Activated CD4-positive, alpha-beta T cell treated with anti-CD3 and anti-CD28 coated beads, Interleukin-2, amount 10 ng/mL, durations not matched to agents 24 days and 14 days (primary cell): ENCODE measurements around the gene CNOT3. TPM values are rescaled to one million over a fixed set of nuclear protein-coding genes. Genes with fewer than 3 reads are reported as not detected.
"Not testable (repeated sequence)": the region's sequence is repeated elsewhere in the genome, so short reads cannot be mapped to it uniquely, and the experiment has no call there.

Experiments used
- DNase-seq: peaks from one replicate; pipeline ENCODE4 v3.0.0; 2022
- H3K27ac Mint-ChIP-seq: one replicate; pipeline ENCODE4 v1.8.0; 2022; ENCODE audit warnings: mild to moderate bottlenecking, mixed read lengths
- H3K27me3 Mint-ChIP-seq: one replicate; pipeline ENCODE4 v1.8.0; 2022; ENCODE audit warnings: mixed read lengths
- H3K36me3 Mint-ChIP-seq: one replicate; pipeline ENCODE4 v1.8.0; 2022; ENCODE audit warnings: low read depth, mild to moderate bottlenecking, mixed read lengths
- H3K4me1 Mint-ChIP-seq: one replicate; pipeline ENCODE4 v1.8.0; 2021; ENCODE audit warnings: mixed read lengths
- H3K4me3 Mint-ChIP-seq: one replicate; pipeline ENCODE4 v1.8.0; 2022; ENCODE audit warnings: mild to moderate bottlenecking, moderate library complexity, mixed read lengths
- H3K9me3 Mint-ChIP-seq: one replicate; pipeline ENCODE4 v1.8.0; 2021; ENCODE audit warnings: mixed read lengths
- intact Hi-C: fragments of 100-400 bp; cut with micrococcal nuclease; formaldehyde crosslinking; loops from one replicate; pipeline ENCODE4 v1.15.1; 2023
- total RNA-seq: library from RNA; stranded (reverse); gene quantifications from 2 replicates; pipeline ENCODE4 v1.2.3, GENCODE V29; 2022

Gene CNOT3
- total RNA-seq, 1 donor from 2014 or later, result 64.5 TPM

DNA sequence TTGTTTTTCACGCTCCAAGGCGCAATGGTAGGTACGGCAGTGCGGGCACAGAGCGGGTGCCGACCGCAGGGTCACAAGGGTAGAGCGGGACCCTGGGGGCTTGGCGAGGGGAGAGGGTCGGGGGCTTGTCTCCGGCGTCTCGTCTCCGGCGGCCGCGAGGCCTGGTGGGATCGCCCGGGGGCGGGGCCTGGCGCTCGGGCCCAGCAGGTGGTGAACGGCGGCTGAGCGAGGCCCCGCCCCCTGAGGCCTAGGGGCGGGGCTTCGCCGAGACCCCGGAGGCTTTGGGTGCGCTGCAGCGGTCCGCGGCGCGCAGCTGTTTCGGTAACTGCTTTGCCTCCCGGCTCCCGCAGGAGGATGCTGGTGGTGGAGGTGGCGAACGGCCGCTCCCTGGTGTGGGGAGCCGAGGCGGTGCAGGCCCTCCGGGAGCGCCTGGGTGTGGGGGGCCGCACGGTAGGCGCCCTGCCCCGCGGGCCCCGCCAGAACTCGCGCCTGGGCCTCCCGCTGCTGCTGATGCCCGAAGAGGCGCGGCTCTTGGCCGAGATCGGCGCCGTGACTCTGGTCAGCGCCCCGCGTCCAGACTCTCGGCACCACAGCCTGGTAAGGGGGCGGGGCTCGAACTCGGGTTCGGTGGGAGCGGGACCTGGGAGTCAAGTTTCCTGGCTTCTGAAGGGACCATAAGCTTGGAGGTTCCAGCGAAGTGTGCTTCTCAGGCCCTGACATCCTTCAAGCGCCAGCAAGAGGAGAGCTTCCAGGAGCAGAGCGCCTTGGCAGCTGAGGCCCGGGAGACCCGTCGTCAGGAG, 53.6 kb downstream of the CNOT3 start, which contains the start of gene TSEN34:
Gene TSEN34, plus strand, starts transcription at position 298 of the 800 bp plus-strand sequence. Its CDS starts 57 bp downstream, at position 355.
- peaks cover 33% of the 10 kb centered on the region for H3K36me3 Mint-ChIP-seq
- H3K4me1 Mint-ChIP-seq, result peaks cover 31% of the 10 kb centered on the region
- H3K27me3 Mint-ChIP-seq, result no peaks in the 10 kb centered on the region
- intact Hi-C loops, result loop anchor here (5.0 kb wide), 1 partner anchor 271 kb away; the partner anchor contains the start of gene LENG9
- H3K27ac Mint-ChIP-seq, result peak within 1 kb of the TSS; percentile 98
- H3K9me3 Mint-ChIP-seq, result no peaks in the 10 kb centered on the region
- peak within 1 kb of the TSS; percentile 85 for H3K4me3 Mint-ChIP-seq
- DNase-seq, result peak; percentile 96

- intact Hi-C loops, result loop anchor here (5.0 kb wide), 1 partner anchor 270 kb away; the partner anchor contains the start of gene LENG9
- H3K4me3 Mint-ChIP-seq, result peak overlapping the region; percentile 85
- H3K27ac Mint-ChIP-seq, result peak overlapping the region; percentile 80
- peaks cover 27% of the 10 kb centered on the region for H3K4me1 Mint-ChIP-seq
- no peak for DNase-seq
- no peaks in the 10 kb centered on the region for H3K9me3 Mint-ChIP-seq
- no peaks in the 10 kb centered on the region for H3K27me3 Mint-ChIP-seq
- H3K36me3 Mint-ChIP-seq, result peaks cover 26% of the 10 kb centered on the region
Observed at GRCh38 chr19:54191811-54192453, 54.4 kb downstream of the CNOT3 start.

GRCh38 chr19:54193011-54193410, 55.4 kb downstream of the CNOT3 start:
- H3K4me1 Mint-ChIP-seq, result peaks cover 18% of the 10 kb centered on the region
- intact Hi-C loops, result loop anchor here (5.0 kb wide), 1 partner anchor 269 kb away; the partner anchor contains the start of gene LENG9
- H3K27me3 Mint-ChIP-seq, result no peaks in the 10 kb centered on the region
- H3K36me3 Mint-ChIP-seq, result peaks cover 18% of the 10 kb centered on the region
- no peak overlapping the region for H3K27ac Mint-ChIP-seq
- DNase-seq, result no peak
- no peaks in the 10 kb centered on the region for H3K9me3 Mint-ChIP-seq
- peak overlapping the region; percentile 53 for H3K4me3 Mint-ChIP-seq

GRCh38 chr19:54194463-54194862, 56.9 kb downstream of the CNOT3 start:
- not testable (repeated sequence) for H3K9me3 Mint-ChIP-seq, H3K27ac Mint-ChIP-seq, H3K27me3 Mint-ChIP-seq, H3K4me3 Mint-ChIP-seq, DNase-seq
- peaks cover 17% of the 10 kb centered on the region for H3K4me1 Mint-ChIP-seq
- intact Hi-C loops, result loop anchor here (5.0 kb wide), 1 partner anchor 268 kb away; the partner anchor contains the start of gene LENG9
- peaks cover 16% of the 10 kb centered on the region for H3K36me3 Mint-ChIP-seq

DNA sequence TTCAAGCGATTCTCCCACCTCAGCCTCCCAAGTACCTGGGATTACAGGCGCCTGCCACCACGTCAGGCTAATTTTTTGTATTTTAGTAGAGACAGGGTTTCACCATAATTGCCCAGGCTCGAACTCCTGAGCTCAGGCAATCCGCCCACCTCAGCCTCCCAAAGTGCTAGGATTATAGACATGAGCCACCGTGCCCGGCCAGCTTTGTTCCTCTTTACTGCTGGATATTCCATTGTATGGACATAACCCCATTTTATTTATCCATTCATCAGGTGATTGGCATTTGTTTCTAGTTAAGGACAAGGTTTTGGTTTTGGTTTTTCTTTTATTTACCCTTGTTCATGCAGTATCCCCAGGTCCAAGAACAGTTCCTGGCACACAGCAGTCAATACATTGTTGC, 59.0 kb downstream of the CNOT3 start:
- Mint-ChIP-seq H3K4me1 (peaks cover 26% of the 10 kb centered on the region), H3K36me3 (peaks cover 25% of the 10 kb centered on the region), H3K9me3 (no peaks in the 10 kb centered on the region), H3K27me3 (no peaks in the 10 kb centered on the region), H3K27ac (no peak overlapping the region), H3K4me3 (no peak overlapping the region)
- DNase-seq, result no peak
- intact Hi-C loops, result no loop called here

DNA sequence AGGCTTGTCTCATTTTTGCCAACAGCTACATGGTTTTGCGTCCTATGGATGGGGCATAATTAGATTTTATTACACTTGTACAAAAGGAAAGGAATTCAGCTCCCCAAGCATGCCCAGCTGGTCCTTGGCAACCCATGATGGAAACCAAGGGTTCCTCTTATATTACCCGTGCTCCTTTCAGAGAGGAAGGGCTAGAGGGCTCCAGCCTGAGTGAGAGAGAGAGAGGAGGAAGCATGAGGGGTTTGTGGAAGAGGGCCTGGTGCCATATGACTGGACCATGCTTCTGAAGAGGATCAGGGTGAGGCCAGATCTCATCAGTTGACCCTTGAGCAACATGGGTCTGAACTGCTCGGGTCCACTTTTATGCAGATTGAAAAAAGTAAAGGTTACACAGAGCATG, 59.6 kb downstream of the CNOT3 start:
- H3K36me3 Mint-ChIP-seq, result peaks cover 29% of the 10 kb centered on the region
- no peaks in the 10 kb centered on the region for H3K9me3 Mint-ChIP-seq
- no peak overlapping the region for H3K4me3 Mint-ChIP-seq
- H3K4me1 Mint-ChIP-seq, result peaks cover 26% of the 10 kb centered on the region
- intact Hi-C loops, result no loop called here
- H3K27me3 Mint-ChIP-seq, result no peaks in the 10 kb centered on the region
- H3K27ac Mint-ChIP-seq, result no peak overlapping the region
- no peak for DNase-seq

GRCh38 chr19:54199401-54199800, 61.8 kb downstream of the CNOT3 start:
- no peaks in the 10 kb centered on the region for H3K27me3 Mint-ChIP-seq
- no peak for DNase-seq
- H3K36me3 Mint-ChIP-seq, result peaks cover 45% of the 10 kb centered on the region
- H3K27ac Mint-ChIP-seq, result peak overlapping the region; percentile 78
- H3K4me1 Mint-ChIP-seq, result peaks cover 38% of the 10 kb centered on the region
- intact Hi-C loops, result no loop called here
- peak overlapping the region; percentile 80 for H3K4me3 Mint-ChIP-seq
- no peaks in the 10 kb centered on the region for H3K9me3 Mint-ChIP-seq

GRCh38 chr19:54201172-54201701, 63.7 kb downstream of the CNOT3 start:
- intact Hi-C loops, result loop anchor here (1.0 to 10.0 kb wide), 3 partner anchors 64 to 1054 kb away; partner anchors contain the start of genes CNOT3, LENG8 and PPP6R1
- Mint-ChIP-seq H3K4me1 (peaks cover 48% of the 10 kb centered on the region), H3K4me3 (peak overlapping the region; percentile 95), H3K36me3 (peaks cover 57% of the 10 kb centered on the region), H3K27ac (peak overlapping the region; percentile 99), H3K9me3 (no peaks in the 10 kb centered on the region), H3K27me3 (no peaks in the 10 kb centered on the region)
- no peak for DNase-seq

- no peaks in the 10 kb centered on the region for H3K9me3 Mint-ChIP-seq
- peaks cover 65% of the 10 kb centered on the region for H3K36me3 Mint-ChIP-seq
- intact Hi-C loops, result loop anchor here (1.0 to 10.0 kb wide), 3 partner anchors 65 to 1053 kb away; partner anchors contain the start of genes CNOT3, LENG8 and PPP6R1
- peaks cover 55% of the 10 kb centered on the region for H3K4me1 Mint-ChIP-seq
- H3K27me3 Mint-ChIP-seq, result no peaks in the 10 kb centered on the region
- peak overlapping the region; percentile 99 for H3K27ac Mint-ChIP-seq
- peak overlapping the region; percentile 95 for H3K4me3 Mint-ChIP-seq
- no peak for DNase-seq
Observed at GRCh38 chr19:54201980-54202379, 64.4 kb downstream of the CNOT3 start.

GRCh38 chr19:54203151-54203611, 65.6 kb downstream of the CNOT3 start:
- no peak for DNase-seq
- H3K4me3 Mint-ChIP-seq, result peak overlapping the region; percentile 95
- no peaks in the 10 kb centered on the region for H3K27me3 Mint-ChIP-seq
- H3K27ac Mint-ChIP-seq, result peak overlapping the region; percentile 74
- peaks cover 75% of the 10 kb centered on the region for H3K36me3 Mint-ChIP-seq
- intact Hi-C loops, result loop anchor here (10.0 kb wide), 2 partner anchors 242 to 1052 kb away; partner anchors contain the start of genes LENG8 and PPP6R1
- H3K9me3 Mint-ChIP-seq, result no peaks in the 10 kb centered on the region
- peaks cover 67% of the 10 kb centered on the region for H3K4me1 Mint-ChIP-seq

DNA sequence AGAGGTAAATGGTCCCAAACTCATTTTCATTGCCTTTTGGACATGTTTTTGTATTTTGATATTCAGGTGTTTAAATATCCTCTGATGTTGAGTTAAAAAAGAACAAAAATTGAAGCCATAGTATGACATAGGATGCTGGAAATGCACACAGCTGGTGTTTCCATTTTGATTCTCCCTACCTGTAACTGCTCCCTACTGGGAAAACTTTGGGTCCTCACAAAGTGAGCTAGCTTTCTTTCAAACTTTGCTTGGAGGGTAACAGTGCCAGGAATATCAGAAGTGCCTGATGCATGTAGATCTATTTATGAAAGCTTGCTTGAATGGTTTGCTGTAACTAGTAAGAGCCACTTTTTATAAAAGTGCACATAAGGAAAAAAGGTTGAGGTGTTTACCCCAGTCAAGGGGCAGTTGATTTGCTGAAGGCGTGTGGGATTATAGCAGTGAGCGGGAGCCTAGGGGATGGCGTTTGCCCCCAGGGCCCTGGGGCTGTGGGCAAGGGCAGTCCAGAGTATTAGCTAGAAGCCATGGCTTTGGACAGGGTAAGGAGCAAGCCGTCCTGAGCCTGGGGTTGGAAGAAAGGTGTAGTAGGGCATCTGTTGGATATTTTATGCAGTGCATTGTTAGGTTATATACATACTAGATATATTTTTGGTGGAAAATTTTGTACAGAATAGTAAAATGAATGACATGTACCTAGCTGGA, 67.4 kb downstream of the CNOT3 start:
- intact Hi-C loops, result loop anchor here (5.0 to 10.0 kb wide), 3 partner anchors 240 to 1050 kb away; partner anchors contain the start of genes LENG8 and PPP6R1
- H3K4me3 Mint-ChIP-seq, result peak overlapping the region; percentile 95
- H3K36me3 Mint-ChIP-seq, result peaks cover 89% of the 10 kb centered on the region
- no peak for DNase-seq
- no peaks in the 10 kb centered on the region for H3K9me3 Mint-ChIP-seq
- no peaks in the 10 kb centered on the region for H3K27me3 Mint-ChIP-seq
- H3K4me1 Mint-ChIP-seq, result peaks cover 77% of the 10 kb centered on the region
- peak overlapping the region; percentile 25 for H3K27ac Mint-ChIP-seq
